HPDE6-E6E7 (cell line): ENCODE results near the gene BTBD9.
"Not testable (repeated sequence)": the region's sequence is repeated elsewhere in the genome, so short reads cannot be mapped to it uniquely, and the experiment has no call there.

Source experiments
- DNase-seq: peaks from one replicate; pipeline ENCODE4 v3.0.0; 2011; ENCODE audit warnings: missing footprints; ENCODE audit errors: extremely low spot score

The BTBD9 gene

DNA sequence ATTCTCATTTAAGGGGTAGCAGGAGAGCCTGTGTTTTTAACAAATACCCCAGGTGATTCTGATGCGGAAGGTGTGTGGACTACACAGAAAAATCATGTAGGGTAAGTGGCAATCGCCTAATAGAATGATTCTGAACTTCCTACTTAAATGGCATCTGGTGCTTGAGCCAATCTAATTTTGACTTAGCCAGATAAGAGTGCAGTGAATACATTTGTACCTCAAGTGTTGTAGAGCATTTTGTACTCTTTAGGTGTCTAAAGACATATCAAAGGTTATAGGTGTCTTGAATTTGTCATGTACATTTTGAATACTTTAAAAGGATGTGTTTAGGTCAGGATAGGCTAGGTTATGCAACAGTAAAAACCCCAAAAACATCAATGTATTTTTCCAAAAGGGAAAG is 10.0 kb upstream of the BTBD9 start:
- no peak for DNase-seq

DNA sequence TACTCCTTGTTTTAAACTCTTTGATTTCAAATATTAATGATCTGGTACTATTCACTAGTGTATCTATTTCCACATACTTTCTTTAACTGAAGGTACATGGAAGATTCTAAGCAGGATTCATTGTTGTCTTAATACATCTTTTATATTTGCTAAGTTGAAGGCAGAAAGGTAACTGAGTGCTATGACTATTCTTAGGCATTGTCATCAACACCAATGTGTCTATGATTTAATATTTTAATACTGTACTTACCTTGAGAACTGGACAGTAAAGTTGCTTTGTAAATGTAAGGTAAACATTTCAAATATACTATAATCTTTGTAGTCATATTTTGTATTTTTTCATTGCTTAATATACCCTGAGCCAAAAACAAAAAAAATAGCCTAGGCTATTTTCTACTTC is 8.9 kb upstream of the BTBD9 start:
- DNase-seq: no peak

GRCh38 chr6:38646166-38646878 is 6.6 kb upstream of the BTBD9 start:
- no peak for DNase-seq

- no peak for DNase-seq
Measured at GRCh38 chr6:38644951-38645350, 5.2 kb upstream of the BTBD9 start.

- peak; percentile 2 for DNase-seq
Measured at GRCh38 chr6:38640216-38640909, 634 bp upstream of the BTBD9 start.

DNA sequence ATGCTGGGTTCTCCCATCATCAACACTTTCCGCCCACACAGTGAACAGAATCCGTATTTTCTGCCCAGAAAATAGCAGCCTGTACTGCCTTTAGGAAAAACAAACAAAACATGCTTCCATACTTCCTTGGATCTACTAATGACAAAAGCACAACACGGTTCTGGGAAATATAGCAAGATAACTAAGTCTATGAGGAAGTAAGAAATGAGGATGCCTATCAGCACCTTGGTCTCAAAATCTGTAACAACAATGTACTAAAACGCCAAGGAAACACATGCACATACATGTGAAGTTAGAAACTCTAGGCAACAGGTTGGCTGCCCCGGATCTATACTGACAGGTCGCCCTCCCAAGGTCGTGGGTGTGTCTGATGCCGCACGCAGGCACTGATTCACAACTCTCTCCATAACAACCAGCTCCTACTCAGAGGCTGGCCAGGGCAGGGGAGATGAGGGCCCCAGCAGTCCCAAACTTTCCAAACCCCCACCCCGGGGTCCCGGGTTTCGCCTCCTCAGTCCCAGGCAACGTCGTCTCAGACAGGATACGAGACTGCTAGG is 710 bp downstream of the BTBD9 start:
- DNase-seq: peak; percentile 41

DNA sequence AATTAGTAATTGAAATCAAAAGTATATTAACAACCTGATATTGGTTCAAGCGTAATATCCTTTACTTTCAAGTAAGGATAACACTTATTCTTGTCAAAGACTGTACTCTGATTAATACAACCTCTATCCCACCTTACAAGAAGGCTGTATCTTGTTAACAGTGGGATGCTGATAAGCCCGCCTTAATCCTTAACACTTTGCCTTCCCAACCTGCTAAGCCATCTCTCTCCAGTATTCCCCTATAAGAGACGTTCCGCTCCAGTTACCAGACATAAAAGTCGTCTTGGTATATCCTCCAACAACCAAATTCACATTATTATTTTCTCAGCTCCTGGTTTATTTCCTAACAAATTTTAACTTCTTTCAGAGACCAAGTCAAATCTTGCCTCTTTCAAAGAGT is 2.0 kb downstream of the BTBD9 start:
- no peak for DNase-seq

DNA sequence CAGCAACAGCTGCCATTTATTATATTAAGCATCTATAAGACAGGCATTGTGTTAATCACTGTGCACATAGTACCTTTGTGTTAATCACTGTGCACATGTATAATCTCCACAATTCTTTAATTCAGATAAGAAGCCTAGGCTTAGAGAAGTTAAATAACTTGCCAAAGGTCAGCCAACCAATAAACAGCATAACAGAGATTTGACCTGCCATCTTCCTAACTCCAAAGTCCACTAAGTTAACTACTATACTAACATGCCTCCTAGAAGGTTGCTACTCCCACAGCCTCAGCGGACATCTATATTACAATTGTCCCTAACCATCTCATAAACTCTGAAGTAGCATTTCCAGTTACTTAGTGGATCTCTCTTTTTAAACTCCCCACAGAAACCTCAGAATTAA is 3.7 kb downstream of the BTBD9 start:
- no peak for DNase-seq

- DNase-seq: no peak
Measured at GRCh38 chr6:38634518-38634917, 5.2 kb downstream of the BTBD9 start.

GRCh38 chr6:38632490-38632889 is 7.2 kb downstream of the BTBD9 start:
- DNase-seq: no peak

DNA sequence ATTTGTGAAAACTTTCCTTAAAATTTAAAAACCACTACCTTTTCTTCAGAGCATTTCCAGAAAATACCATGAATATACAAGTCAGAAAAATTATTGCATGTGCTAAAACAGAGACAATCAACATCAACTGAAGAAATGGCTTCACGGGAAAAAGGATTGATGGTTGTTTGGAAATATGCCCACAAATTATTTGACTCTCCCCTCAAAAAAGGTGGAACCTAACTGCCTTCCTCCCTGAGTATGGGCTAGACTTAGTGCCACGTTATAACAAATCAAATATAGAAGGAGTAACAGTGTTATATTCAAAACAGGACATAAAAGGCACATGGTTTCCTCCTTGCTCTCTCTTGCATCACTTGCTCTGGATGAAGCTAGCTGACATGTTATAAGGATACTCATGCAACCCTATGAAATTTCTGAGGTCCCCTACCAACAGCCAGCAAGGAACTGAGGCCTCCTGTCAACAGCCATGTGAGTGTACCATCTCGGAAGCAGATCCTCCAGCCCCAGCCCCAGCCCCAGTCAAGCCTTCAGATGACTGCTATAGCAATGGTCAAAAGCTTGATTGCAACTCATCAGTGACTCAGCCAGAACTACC is 8.4 kb downstream of the BTBD9 start:
- no peak for DNase-seq

GRCh38 chr6:38625217-38625616 is 14.5 kb downstream of the BTBD9 start:
- no peak for DNase-seq

DNA sequence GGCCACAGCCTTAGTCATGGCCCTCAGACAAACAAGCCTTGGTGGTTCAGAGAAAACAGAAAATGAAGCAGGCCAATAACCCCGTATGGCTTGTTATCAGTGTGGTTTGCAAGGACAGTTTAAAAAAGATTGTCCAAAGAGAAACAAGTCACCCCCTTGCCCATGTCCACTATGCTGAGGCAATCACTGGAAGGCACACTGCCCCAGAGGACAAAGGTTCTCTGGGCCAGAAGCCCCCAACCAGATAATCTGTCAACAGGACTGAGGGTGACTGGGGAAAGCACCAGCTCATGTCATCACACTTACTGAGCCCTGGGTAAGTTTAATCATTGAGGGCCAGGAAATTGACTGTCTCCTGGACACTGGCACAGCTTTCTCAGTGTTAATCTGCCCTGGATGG is 20.4 kb downstream of the BTBD9 start:
- DNase-seq: not testable (repeated sequence)

DNA sequence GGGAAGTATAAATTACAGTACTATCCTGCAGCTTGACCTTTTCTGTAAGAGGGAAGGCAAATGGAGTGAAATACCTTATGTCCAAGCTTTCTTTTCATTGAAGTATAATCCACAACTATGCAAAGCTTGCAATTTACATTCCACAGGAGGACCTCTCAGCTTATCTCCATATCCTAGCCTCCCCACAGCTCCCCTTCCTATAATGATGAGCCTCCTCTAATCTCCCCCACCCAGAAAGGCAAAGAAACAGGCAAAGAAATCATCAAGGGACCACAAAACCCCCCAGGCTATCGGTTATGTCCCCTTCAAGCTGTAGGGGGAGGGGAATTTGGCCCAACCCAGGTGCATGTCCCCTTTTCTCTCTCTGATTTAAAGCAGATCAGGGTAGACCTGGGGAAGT is 21.4 kb downstream of the BTBD9 start:
- DNase-seq: not testable (repeated sequence)

GRCh38 chr6:38617856-38618255 is 21.9 kb downstream of the BTBD9 start:
- DNase-seq: no peak

- DNase-seq: no peak
Measured at GRCh38 chr6:38612143-38612965, 27.4 kb downstream of the BTBD9 start.

- no peak for DNase-seq
Measured at GRCh38 chr6:38610050-38610625, 29.6 kb downstream of the BTBD9 start.

DNA sequence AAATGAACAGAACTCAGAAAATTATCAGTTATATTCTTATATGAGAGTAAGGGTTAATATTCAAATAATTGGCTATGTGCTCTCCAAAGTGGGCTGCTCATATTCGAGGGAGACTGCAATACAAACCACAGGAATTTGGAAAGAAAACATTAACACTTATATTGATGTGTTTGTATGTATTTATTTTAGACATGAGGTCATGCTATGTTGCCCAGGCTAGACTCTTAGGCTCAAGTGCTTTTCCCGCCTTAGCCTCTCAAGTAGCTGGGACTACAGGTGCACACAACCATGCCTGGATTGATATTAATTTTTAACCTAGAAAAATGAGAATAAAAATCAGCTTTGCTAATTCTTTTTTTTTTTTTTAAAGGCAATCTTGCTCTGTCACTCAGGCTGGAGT is 35.0 kb downstream of the BTBD9 start:
- no peak for DNase-seq

DNA sequence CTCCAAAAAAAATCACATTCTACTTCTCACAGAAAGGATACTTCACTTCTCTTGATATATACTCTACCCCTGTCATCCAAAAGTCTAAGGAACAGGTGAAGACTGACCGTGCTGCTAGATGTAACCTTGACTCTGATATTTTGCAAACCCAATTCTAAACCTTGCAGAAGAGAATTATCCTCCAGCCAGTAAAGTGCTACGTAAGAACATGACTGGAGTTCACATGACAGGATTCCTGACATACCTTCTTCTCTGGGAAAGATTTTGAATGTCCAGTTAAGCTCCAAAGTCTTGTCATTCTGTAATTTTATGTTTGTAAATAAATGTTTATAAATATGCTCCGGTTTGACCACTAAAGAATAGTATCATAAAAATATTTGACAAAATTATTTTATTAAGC is 35.8 kb downstream of the BTBD9 start:
- no peak for DNase-seq

DNA sequence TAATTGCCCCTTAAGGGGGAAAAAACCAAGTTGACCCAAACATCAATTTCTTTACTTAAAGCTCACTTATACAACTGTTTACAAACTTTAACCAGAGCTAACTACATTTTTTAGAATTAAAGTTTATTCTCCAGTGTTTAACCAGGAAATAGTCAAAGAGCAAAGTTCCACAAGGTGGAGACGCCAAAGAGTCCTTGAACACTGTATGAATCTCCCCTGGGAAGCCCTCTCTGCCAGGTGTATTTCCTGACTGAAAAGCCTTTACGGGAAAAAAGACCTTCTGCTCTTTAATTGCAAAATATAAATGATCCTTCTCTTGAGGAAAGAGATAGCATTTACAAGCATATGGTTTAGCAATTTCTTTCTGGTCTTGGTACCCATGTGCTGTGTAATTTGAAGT is 36.2 kb downstream of the BTBD9 start:
- DNase-seq: no peak

GRCh38 chr6:38599966-38600550 is 39.7 kb downstream of the BTBD9 start:
- DNase-seq: no peak
